HG03378 (cell line): Measurements from ENCODE around the gene EXOSC6.
"Not testable (repeated sequence)": the region's sequence is repeated elsewhere in the genome, so short reads cannot be mapped to it uniquely, and the experiment has no call there.

ENCODE experiments used
- ATAC-seq: cut with Tn5 transposase; IDR thresholded peaks from one replicate; pipeline ENCODE4 v1.9.1; 2021; ENCODE audit warnings: mild to moderate bottlenecking, moderate library complexity; ENCODE audit not compliant: unreplicated experiment

The EXOSC6 gene

GRCh38 chr16:70203508-70203907 lies 48.2 kb downstream of the EXOSC6 start:
- not testable (repeated sequence) for ATAC-seq

- ATAC-seq, result not testable (repeated sequence)
These were observed 51.7 kb downstream of the EXOSC6 start for GRCh38 chr16:70200063-70200462.

GRCh38 chr16:70199170-70199569 lies 52.6 kb downstream of the EXOSC6 start:
- ATAC-seq, result not testable (repeated sequence)

GRCh38 chr16:70198666-70199065 lies 53.1 kb downstream of the EXOSC6 start:
- not testable (repeated sequence) for ATAC-seq

GRCh38 chr16:70198230-70198629 lies 53.5 kb downstream of the EXOSC6 start:
- not testable (repeated sequence) for ATAC-seq

GRCh38 chr16:70197611-70198010 lies 54.1 kb downstream of the EXOSC6 start:
- not testable (repeated sequence) for ATAC-seq
